ENCODE data around the gene LYPD6. TPM values are rescaled to one million over a fixed set of nuclear protein-coding genes. Genes with fewer than 3 reads are reported as not detected.

Gene LYPD6
- total RNA-seq, 1 donor from 2014 or later: 0.47 TPM

GRCh38 chr2:149400997-149401396 lies 70.6 kb downstream of the LYPD6 start:
- no peaks in the 10 kb centered on the region for H3K9me3 ChIP-seq
- no peak for TF ChIP-seq CTCF (IDR thresholded peaks at IDR 0.05)
- intact Hi-C loops (cut with DNase I): no loop called here

DNA sequence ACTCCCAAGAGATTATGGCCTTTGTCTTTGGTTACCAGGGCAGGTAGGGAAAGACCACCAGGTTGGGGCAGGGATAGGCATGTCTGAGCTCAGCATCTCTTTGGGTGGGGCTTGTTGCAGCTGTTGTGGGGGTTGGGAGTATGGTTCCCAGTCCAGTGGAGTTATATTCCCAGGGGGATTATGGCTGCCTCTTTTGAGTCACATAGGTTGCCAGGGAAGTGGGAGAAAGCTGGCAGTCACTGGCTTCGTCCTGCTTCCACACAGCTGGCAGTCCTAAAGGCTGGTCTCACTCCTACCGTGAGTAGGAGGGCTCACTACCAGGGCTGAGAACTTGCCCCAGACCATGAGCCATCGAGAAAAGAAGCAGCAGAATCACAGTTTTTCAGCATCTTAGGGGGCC lies 79.1 kb downstream of the LYPD6 start:
- TF ChIP-seq CTCF (IDR thresholded peaks at IDR 0.05): no peak
- Histone ChIP-seq H3K9me3 (no peaks in the 10 kb centered on the region), H3K27me3 (ENCODE audit: low read depth) (no peaks in the 10 kb centered on the region), H3K4me3 (no peak overlapping the region), H3K4me1 (no peaks in the 10 kb centered on the region), H3K27ac (no peak overlapping the region), H3K36me3 (no peaks in the 10 kb centered on the region)
- DNase-seq: no peak
- intact Hi-C loops (cut with DNase I): no loop called here
- ATAC-seq: no peak

More at GRCh38 chr2:149400997-149401396, 70.6 kb downstream of the LYPD6 start:
- peaks cover 3% of the 10 kb centered on the region for H3K27me3 ChIP-seq (ENCODE audit: low read depth)
- H3K36me3 ChIP-seq: no peaks in the 10 kb centered on the region
- no peak overlapping the region for H3K27ac ChIP-seq
- DNase-seq: no peak
- H3K4me1 ChIP-seq: no peaks in the 10 kb centered on the region
- ATAC-seq: no peak
- H3K4me3 ChIP-seq: no peak overlapping the region

DNA sequence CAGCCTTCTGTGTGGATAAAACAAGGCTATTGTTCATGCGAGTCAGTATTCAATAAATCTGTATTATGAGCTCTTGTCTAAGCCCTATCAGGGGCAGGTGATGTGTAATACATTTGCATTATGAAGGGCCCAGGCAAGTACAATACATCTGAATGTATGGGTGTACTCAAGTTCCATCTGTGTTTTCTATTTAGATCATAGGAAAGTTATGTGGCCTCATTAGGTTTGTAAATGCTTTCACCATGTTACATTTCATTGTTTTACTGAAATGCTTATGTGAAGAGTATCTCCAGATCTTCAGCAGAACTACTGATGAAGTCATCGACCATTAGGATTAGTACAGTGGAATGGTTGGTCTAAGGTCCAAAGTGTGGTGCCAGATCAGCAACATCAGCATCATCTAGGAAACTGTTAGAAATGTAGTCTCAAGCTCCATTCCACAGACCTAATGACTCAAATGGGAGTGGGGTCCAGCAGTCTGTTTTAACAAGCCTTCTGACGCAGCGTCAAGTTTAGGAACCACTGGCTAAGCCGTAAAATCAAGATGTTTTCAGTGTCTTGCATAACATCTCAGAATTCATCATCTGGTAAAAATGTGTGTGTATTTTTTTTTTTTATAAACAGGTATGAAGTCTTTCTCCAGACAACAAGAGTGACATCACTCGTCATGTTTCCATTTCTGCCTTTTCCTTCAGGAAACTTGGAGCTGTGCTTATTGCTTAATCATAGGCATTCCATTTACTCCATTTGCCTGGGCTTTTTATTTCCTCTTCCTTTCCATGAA lies 80.5 kb downstream of the LYPD6 start:
- Histone ChIP-seq H3K36me3 (no peaks in the 10 kb centered on the region), H3K4me3 (no peak overlapping the region), H3K27me3 (ENCODE audit: low read depth) (no peaks in the 10 kb centered on the region), H3K27ac (no peak overlapping the region), H3K4me1 (no peaks in the 10 kb centered on the region), H3K9me3 (no peaks in the 10 kb centered on the region)
- DNase-seq: no peak
- no peak for ATAC-seq
- no peak for TF ChIP-seq CTCF (IDR thresholded peaks at IDR 0.05)
- intact Hi-C loops (cut with DNase I): no loop called here

DNA sequence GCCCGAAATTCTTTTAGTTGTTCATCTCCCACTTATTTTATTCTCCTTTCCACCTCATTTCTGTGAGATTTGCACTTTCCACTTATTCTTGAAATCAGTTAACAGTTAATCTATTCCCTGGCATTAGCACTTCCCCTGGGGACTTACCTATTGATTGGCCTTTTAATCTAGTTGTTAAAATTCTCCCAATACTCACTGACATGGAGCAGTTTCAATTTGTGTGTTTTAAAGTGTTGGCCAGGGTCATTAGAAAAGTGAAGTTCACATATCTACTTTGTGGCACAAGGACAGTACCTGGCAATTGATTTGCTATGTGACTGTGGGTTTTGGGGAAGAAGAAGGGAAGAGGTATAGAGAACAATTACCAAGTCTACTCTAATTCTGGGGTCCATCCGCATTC lies 83.1 kb downstream of the LYPD6 start:
- no peaks in the 10 kb centered on the region for H3K36me3 ChIP-seq
- H3K27ac ChIP-seq: no peak overlapping the region
- ATAC-seq: no peak
- no peak overlapping the region for H3K4me3 ChIP-seq
- TF ChIP-seq CTCF (IDR thresholded peaks at IDR 0.05): no peak
- intact Hi-C loops (cut with DNase I): no loop called here
- no peaks in the 10 kb centered on the region for H3K4me1 ChIP-seq
- no peak for DNase-seq
- H3K9me3 ChIP-seq: no peaks in the 10 kb centered on the region
- H3K27me3 ChIP-seq (ENCODE audit: low read depth): no peaks in the 10 kb centered on the region

DNA sequence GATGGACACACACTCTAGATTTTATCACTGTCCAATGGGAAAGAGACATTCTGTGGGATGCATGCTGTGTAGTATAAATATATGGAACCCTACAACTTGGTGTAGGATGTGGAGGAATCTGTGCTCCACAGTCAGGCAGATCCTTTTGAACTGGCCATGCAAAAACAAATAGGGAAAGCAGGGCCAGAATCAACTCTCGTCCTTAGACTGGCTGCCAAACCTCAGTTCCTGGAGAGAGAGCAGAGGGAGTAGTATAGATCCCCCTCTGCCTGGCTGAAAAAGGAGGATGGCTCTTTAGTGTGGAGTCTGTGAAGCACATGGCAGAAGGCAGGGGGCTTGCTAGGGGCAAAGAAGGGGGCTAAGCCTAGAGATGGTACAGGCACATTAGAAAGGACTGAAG lies 84.7 kb downstream of the LYPD6 start:
- ATAC-seq: no peak
- intact Hi-C loops (cut with DNase I): no loop called here
- H3K4me3 ChIP-seq: no peak overlapping the region
- H3K4me1 ChIP-seq: no peaks in the 10 kb centered on the region
- no peaks in the 10 kb centered on the region for H3K36me3 ChIP-seq
- DNase-seq: no peak
- no peaks in the 10 kb centered on the region for H3K27me3 ChIP-seq (ENCODE audit: low read depth)
- H3K9me3 ChIP-seq: no peaks in the 10 kb centered on the region
- no peak for TF ChIP-seq CTCF (IDR thresholded peaks at IDR 0.05)
- no peak overlapping the region for H3K27ac ChIP-seq
